Keratinocyte (primary cell): Measurements from ENCODE around the gene TMED6. TPM values are rescaled to one million over a fixed set of nuclear protein-coding genes. Genes with fewer than 3 reads are reported as not detected.

Source experiments
- DNase-seq: peaks from one replicate; pipeline ENCODE4 v3.0.0-alpha.2; 2011; ENCODE audit warnings: low read depth, missing footprints, low spot score
- FAIRE-seq: peaks from 2 replicates; lab custom pipeline; 2011; peaks lifted over from hg19 to GRCh38; lab: Jason Lieb, UNC
- H2AFZ ChIP-seq: 2 replicates; pipeline ENCODE4 v1.6.0; 2012; ENCODE audit warnings: low read length, control low read depth, inconsistent platforms; ENCODE audit not compliant: control insufficient read depth
- H3K27ac ChIP-seq: 2 replicates; pipeline ENCODE4 v1.5.1; 2011; ENCODE audit warnings: low read length; ENCODE audit not compliant: control insufficient read depth, insufficient read depth
- H3K27me3 ChIP-seq: 3 replicates; pipeline ENCODE4 v1.6.0; 2011; ENCODE audit warnings: low read length; ENCODE audit not compliant: control insufficient read depth, insufficient read depth; ENCODE audit errors: extremely low read depth
- H3K36me3 ChIP-seq, 2 experiments: 2 replicates in 1 of 2; 3 replicates in 1 of 2; pipeline ENCODE4 v1.5.1; 2011; ENCODE audit warnings: low read length in 2 of 2, mild to moderate bottlenecking in 1 of 2; ENCODE audit not compliant: control insufficient read depth in 2 of 2, insufficient read depth in 2 of 2; ENCODE audit errors: extremely low read depth in 1 of 2
- H3K4me1 ChIP-seq: 3 replicates; pipeline ENCODE4 v1.5.1; 2011; ENCODE audit warnings: low read length; ENCODE audit not compliant: control insufficient read depth, insufficient read depth; ENCODE audit errors: extremely low read depth
- H3K4me2 ChIP-seq: 3 replicates; pipeline ENCODE4 v1.6.0; 2011; ENCODE audit warnings: low read depth, low read length; ENCODE audit not compliant: control insufficient read depth, insufficient read depth; ENCODE audit errors: extremely low read depth
- H3K4me3 ChIP-seq, 3 experiments: fragments of 200-600 bp in 1 of 3; sonication (generic) in 1 of 3; 2 replicates in 2 of 3; 3 replicates in 1 of 3; pipeline ENCODE4 v1.5.1; 2011 to 2016; ENCODE audit warnings: low read length in 3 of 3, mild to moderate bottlenecking in 3 of 3, control low read depth in 2 of 3, inconsistent platforms in 1 of 3, low read depth in 1 of 3, mixed read lengths in 1 of 3, mixed run types in 1 of 3, moderate library complexity in 1 of 3; ENCODE audit not compliant: control insufficient read depth in 2 of 3, insufficient read depth in 2 of 3; ENCODE audit errors: extremely low read depth in 1 of 3
- H3K79me2 ChIP-seq: 2 replicates; pipeline ENCODE4 v1.6.0; 2012; ENCODE audit warnings: low read length; ENCODE audit not compliant: control insufficient read depth, insufficient read depth
- H3K9ac ChIP-seq: 3 replicates; pipeline ENCODE4 v1.6.0; 2011; ENCODE audit warnings: low read length; ENCODE audit not compliant: control insufficient read depth, insufficient read depth; ENCODE audit errors: extremely low read depth
- H3K9me1 ChIP-seq: 3 replicates; pipeline ENCODE4 v1.6.0; 2011; ENCODE audit warnings: low read length; ENCODE audit not compliant: control insufficient read depth, insufficient read depth; ENCODE audit errors: extremely low read depth
- H3K9me3 ChIP-seq: 2 replicates; pipeline ENCODE4 v1.5.1; 2012; ENCODE audit warnings: low read depth, low read length; ENCODE audit not compliant: control insufficient read depth
- H4K20me1 ChIP-seq: 3 replicates; pipeline ENCODE4 v1.6.0; 2011; ENCODE audit warnings: low read length; ENCODE audit not compliant: control insufficient read depth, insufficient read depth; ENCODE audit errors: extremely low read depth
- EZH2 ChIP-seq: IDR thresholded peaks from one replicate; pipeline ENCODE4 v1.6.1; 2012; ENCODE audit warnings: inconsistent platforms, mild to moderate bottlenecking, low read length, moderate library complexity
- dilution Hi-C: fragments of 300-500 bp; cut with MboI; formaldehyde crosslinking; loops from one replicate; pipeline ENCODE4 v1.7.0; 2020; ENCODE audit warnings: low sequenced_read_pairs; ENCODE audit not compliant: extremely low pct_ligation_motif_present
- polyA plus RNA-seq, 5 experiments: library from polyadenylated mRNA; depleted of rRNA in 3 of 5; stranded (reverse) in 3 of 5; stranded (forward) in 1 of 5; unstranded in 1 of 5; fragments of >200 nt; gene quantifications; 1 replicate in 1 of 5; 2 replicates in 3 of 5; 3 replicates in 1 of 5; pipeline versions ENCODE4 v1.2.1 to v1.2.3, GENCODE V29; 2011 to 2012; ENCODE audit warnings: missing spikeins in 2 of 5, low read depth in 1 of 5, low replicate concordance in 1 of 5
- TF ChIP-seq, protein P1 (sequence below), 3 experiments: IDR thresholded peaks in 1 of 3; conservative IDR thresholded peaks in 1 of 3; optimal IDR thresholded peaks in 1 of 3; 2 replicates in 2 of 3; 3 replicates in 1 of 3; pipeline versions ENCODE3 to v1.5.1; 2011; ENCODE audit warnings: low read length in 3 of 3, mild to moderate bottlenecking in 3 of 3, moderate library complexity in 2 of 3, control low read depth in 1 of 3, inconsistent platforms in 1 of 3; ENCODE audit not compliant: insufficient read depth in 2 of 3; ENCODE audit errors: extremely low read depth in 1 of 3

TMED6 gene
- polyA plus RNA-seq, 1 donor (not counting 4 experiments of a cell fraction or from before 2014, with no cell fraction given) = 0.09 TPM

DNA sequence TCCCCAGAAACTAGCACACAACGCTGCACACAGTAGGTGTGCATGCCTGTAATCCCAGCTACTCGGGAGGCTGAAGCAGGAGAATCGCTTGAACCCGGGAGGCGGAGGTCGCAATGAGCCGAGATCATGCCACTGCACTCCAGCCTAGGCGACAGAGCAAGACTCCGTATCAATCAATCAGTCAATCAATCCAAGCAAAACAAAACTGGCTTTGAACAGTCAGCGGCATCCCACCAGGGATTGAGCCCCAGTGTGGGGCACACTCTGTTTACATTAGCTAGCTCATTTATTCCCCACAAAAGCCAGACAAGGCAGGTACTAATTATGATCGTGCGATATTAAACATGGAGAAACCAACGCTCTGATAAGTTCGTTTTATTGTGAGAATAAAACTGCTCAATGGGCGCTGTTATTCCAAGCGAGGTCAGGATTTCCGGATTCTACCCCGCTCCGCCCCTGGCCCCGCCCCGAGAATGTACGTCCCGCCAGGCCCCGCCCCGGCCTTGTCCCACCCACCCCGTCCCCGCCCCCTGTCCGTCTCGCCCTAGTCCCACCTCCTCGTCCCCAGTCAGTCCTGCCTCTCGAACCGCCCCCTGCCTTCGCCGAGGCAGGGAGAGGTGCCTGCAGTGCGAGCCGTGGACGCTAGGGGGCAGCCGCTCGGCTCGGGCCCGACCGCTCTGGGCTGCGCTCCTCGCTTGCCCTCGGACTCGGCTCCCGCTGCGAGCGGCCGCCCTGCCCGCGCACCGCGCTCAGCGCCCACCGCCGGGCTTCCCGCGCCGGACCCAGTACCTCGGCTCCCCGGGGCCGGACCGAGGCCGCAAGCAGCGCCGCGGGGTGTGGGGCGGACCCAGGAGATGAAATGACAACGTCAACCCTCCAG lies 40.7 kb downstream of the TMED6 start, which contains the start of gene VPS4A:
VPS4A (plus strand) TSS at position 698 of the 880 bp plus-strand sequence; CDS start at position 860, 162 bp downstream.
- TF ChIP-seq EZH2 = no peak
- TF ChIP-seq, protein P1, sequence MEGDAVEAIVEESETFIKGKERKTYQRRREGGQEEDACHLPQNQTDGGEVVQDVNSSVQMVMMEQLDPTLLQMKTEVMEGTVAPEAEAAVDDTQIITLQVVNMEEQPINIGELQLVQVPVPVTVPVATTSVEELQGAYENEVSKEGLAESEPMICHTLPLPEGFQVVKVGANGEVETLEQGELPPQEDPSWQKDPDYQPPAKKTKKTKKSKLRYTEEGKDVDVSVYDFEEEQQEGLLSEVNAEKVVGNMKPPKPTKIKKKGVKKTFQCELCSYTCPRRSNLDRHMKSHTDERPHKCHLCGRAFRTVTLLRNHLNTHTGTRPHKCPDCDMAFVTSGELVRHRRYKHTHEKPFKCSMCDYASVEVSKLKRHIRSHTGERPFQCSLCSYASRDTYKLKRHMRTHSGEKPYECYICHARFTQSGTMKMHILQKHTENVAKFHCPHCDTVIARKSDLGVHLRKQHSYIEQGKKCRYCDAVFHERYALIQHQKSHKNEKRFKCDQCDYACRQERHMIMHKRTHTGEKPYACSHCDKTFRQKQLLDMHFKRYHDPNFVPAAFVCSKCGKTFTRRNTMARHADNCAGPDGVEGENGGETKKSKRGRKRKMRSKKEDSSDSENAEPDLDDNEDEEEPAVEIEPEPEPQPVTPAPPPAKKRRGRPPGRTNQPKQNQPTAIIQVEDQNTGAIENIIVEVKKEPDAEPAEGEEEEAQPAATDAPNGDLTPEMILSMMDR (optimal IDR thresholded peaks at IDR 0.05 in 1 of 3, IDR thresholded peaks at IDR 0.05 in 1 of 3, conservative IDR thresholded peaks at IDR 0.05 in 1 of 3; ENCODE audit: extremely low read depth in 1 of 3, insufficient read depth in 2 of 3, low read length in 3 of 3) = peak; percentile 64 to 98 (median 89)
- FAIRE-seq = no peak
- Histone ChIP-seq H3K36me3 (peaks cover 2 to 12% of the 10 kb centered on the region in 2 experiments), H3K9ac (peak within 1 kb of the TSS; percentile 82), H2AFZ (peak within 1 kb of the TSS; percentile 90), H3K9me1 (peaks cover 3% of the 10 kb centered on the region), H3K4me3 (peak within 1 kb of the TSS; percentile 81 to 91 (median 86)), H3K4me1 (peaks cover 10% of the 10 kb centered on the region), H3K9me3 (no peaks in the 10 kb centered on the region), H3K79me2 (peaks cover 44% of the 10 kb centered on the region), H3K4me2 (peak within 1 kb of the TSS; percentile 98), H4K20me1 (peaks cover 6% of the 10 kb centered on the region), H3K27me3 (no peaks in the 10 kb centered on the region), H3K27ac (peak within 1 kb of the TSS; percentile 71)
- peak; percentile 77 for DNase-seq
- dilution Hi-C loops = no loop called here

DNA sequence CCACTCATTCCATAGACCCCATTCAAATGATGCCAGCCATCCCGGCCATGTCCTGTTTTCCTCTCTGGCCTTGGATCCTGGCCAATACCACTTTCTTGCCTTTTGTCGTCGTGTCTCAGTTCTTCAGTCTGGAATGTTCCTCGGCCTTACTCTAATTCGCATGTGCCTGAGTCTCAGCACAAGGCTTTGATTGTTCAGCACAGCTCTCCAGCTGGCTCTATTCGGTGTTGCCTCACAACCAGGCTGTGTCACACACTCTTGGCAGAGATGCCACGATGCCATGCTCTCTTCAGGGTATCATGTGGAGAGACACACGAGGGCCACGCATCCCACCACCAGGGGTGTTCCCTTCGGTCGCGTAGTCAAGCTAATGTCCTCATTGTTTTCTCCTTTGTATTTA lies 42.3 kb downstream of the TMED6 start:
- Histone ChIP-seq H3K4me3 (no peak overlapping the region), H3K9ac (no peak overlapping the region), H3K9me3 (no peaks in the 10 kb centered on the region), H2AFZ (no peak overlapping the region), H3K27me3 (no peaks in the 10 kb centered on the region), H3K79me2 (peaks cover 31% of the 10 kb centered on the region), H3K27ac (no peak overlapping the region), H3K36me3 (peaks cover 0 to 3% of the 10 kb centered on the region in 2 experiments), H3K4me2 (no peak overlapping the region), H3K4me1 (peaks cover 10% of the 10 kb centered on the region), H4K20me1 (peaks cover 3% of the 10 kb centered on the region), H3K9me1 (peaks cover 3% of the 10 kb centered on the region)
- dilution Hi-C loops = no loop called here
- DNase-seq (no peak), FAIRE-seq (no peak)
- no peak for TF ChIP-seq EZH2
- TF ChIP-seq, protein P1 (optimal IDR thresholded peaks at IDR 0.05 in 1 of 3, IDR thresholded peaks at IDR 0.05 in 1 of 3, conservative IDR thresholded peaks at IDR 0.05 in 1 of 3; ENCODE audit: extremely low read depth in 1 of 3, insufficient read depth in 2 of 3, low read length in 3 of 3) = no peak
